ENCODE results near the gene SLIT3.

The SLIT3 gene

DNA sequence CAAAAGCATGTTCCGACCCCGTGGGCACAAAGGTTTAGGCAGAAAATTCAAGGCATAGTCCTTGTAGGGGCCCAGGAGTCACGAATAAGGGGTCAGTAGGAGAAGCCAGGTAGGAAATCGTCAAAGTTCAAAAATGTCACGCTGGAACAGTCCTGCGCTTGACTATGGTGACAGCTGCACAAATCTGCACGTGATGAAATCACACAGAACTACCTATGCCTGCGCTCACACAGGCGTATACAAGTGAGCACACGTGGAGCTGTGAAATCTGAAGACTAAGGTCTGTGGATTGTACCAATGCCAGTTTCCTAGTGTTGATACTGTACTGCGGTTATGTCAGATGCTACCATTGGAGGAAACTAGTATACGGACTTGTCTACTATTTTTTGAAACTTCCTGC is 418.7 kb downstream of the SLIT3 start:
- no peak for DNase-seq

DNA sequence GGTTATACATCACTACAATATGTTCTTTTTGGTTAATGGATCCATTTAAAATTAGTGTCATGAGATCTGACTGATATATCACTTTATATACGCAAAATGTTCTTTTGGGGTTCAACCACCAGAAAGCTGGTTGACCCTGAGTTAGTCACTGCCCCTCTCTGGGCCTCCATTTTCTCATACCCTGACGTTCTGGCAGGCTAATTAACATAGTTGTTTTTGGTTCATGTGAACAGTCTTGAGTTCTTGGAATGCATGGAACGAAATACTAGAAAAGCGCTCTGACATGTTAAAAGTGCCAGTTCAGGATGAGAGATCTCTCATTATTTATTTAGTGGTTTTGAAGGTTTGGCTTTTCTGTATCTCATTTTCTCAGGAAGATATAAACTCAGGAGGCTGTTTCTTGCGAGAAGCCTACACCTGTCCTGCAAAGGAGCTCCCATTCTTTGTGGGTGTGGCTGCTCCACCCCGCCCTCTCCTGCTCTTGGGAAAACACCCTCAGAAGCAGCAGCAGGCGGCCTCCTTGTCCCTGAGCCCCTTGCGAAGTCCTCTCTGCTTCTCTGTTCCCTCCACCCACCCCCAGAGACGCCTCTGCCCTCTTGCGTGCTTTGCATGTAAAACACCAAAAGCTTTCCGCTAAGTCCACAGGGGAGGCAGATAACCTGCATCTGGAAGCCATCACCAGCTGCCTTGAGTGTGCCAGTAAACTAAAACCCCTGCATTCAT is 419.4 kb downstream of the SLIT3 start:
- no peak for DNase-seq

DNA sequence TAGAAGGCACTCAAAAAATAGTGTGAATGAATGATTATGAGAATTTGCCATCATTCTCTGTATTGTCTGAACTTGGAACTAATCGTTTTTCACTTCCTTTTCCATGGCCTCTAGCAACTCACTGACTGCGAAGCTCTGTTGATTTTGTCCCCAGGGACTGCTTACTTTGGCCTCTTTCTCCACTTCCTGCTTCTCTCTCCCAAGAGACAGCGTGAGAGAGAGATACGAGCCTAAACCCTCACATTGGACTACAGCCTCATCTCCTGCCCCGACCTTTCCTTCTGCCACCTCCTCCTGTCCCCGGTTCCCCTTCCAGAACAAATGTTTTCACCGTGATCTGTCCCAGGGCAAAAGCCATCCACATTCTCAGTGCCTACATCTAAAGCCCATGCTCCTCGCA is 421.0 kb downstream of the SLIT3 start:
- DNase-seq = peak in 1 of 2 donors; percentile 12

DNA sequence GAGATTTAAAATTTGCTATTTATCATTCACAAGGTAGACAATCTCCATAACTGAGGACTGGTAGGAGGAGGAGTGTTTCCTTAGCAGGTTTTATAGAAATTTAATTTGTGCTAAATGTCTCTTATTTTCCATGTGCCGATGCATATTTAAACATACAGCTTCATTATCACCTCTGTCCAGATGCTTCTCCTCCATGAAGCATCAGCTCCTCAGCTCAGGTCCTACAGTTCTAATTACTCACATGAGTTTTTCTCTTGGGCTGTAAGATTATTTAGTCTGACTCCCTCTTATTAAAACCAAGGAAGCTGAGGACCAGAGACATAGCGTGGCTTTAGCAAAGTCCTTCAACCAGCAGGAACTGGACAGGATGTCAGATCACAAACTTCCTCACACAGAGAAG is 421.6 kb downstream of the SLIT3 start:
- DNase-seq = no peak

DNA sequence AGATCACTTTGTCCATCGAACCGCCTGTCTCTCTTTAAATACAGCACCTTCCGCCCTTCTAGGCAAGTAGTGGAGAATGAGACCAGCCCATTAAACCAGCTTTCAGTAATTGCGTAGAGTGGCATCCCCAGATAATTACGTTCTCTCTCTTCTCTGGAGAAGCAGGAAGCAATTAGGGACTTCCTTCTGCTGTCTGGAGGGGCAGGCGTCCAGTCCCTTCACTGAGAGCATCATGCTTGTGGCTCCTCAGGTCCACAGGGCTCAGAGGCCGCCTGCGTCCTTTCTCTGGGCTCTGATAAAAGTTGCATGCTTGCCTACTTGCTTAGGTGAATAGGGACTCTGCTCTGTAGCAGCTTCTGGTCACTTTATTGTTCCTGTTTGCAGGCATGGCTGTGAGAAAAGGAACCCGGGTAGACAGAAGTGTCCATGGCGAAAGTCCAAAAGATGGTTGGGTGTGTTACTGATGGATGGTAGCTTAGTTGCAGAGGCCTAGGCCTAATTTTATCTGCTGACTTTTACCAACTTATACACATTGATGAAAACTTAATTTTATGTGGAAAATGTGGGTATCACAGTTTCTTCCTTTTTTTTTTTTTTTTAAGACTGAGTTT is 422.7 kb downstream of the SLIT3 start:
- no peak for DNase-seq

DNA sequence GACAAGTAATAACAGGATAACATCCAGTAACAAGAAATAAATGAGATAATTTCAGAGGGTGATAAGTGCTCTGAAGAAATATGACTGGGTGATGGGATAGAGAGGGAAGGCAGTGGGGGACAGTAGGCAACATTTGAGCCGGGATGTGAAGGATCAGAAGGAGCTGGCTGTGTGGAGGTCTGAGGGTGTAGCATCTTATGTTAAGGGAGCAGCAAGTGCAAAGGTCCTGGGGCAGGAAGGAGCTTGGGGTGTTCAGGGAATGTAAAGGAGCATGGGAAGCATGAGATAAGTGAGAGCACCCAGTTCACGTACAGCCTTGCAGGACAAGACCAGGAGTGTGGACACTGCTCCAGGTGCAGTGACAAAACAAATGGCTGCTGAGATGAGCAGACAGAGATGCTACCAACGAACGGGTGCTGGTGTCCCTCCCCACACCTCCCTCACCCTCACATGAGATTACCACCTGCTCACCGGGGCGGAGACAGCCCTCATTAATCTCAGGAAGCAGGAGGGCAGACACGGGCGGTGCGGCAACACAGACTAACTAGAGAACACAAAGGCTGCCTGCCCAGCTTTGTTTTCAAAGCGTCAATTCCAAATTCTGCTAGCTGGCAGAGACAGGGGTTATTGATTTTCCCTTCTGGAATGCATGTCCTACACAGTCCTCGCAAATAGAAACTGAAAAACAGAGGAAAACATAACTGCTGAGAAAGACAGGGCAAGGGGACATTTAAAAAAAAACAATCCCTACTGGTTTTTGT is 423.6 kb downstream of the SLIT3 start:
- no peak for DNase-seq

DNA sequence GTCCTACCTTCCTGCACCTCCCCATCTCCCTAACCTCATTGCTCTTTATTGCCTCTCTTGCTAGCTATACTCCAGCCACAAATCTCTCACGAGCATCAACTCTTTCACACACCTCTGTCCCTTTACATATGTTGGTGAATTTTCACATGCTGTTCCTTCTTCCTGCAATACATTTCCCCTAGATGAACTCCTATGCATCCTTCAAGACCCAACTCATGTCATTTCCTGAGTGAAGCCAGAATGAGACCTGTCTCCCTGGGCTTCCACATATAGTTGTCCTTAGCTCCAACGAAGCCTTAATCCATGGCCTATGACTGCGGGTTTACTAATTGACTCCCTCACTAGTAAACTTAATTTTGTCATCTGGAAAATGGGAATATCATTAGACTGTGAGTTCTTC is 424.5 kb downstream of the SLIT3 start:
- no peak for DNase-seq

DNA sequence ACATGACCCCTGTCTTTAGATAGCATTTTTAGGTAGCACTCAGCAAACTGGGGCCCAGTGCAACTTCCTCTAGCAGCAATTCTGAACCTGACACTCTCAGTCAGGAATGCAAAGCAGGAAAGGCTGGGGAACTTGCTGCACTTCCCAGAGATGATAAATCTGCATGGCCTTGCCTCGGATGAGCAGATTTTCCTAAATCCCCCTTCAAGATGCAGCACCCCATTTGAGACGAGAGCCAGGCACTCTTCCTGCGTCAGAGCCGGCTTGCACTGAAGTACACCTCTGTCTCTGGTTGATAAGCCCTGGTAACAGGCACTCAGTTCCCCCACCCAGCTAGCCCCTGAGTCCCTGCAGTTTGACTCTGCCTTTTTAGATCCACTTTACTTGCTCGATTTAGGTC is 425.1 kb downstream of the SLIT3 start:
- no peak for DNase-seq

DNA sequence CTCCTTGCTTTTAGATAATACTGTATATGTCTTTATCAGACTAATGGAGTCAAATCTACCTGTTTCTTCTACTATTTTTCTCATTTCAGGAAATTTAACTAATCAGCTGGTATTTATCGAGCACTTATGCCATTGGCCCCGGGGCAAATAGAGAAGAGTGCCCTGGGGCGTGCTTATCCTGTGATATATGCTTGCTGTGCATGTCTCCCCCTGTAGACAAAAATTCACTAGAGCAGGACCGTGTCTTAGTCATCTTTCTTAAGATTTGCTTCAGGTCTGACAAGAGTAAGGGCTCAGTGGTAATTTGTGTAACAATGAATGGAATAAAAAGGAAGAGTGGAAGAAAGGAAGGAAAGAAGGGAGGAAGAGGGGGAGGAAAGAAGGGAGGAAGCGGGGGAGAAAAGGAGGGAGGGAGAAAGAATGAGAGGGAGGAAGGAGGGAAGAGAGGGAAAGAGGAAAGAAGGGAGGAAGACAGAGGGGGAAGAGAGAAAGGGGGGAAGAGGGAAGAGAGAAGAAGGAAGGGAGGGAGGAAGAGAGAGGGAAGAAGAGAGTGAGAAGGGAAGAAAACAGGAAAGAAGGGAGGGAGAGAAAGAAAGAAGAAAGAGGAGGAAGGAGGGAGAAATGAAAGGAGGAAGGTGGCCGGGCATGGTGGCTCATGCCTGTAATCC is 426.1 kb downstream of the SLIT3 start:
- DNase-seq = peak in 1 of 2 donors; percentile 19

DNA sequence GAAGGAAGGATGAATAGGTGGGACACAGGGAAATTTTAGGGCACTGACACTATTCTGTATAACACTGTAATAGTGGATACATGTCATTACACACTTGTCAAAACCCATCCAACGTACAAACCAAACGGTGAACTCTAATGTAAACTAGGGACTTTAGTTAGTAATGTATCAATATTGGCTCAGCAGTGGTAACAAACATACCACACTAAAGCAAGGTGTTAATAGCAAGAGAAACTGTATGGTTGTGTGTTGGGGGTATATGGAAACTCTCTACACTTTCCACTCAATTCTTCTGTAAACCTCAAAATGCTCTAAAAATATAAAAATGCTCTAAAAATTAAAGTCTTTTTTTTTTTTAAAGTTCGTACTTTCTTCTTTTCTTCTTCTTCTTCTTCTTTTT is 428.7 kb downstream of the SLIT3 start:
- DNase-seq = no peak

DNA sequence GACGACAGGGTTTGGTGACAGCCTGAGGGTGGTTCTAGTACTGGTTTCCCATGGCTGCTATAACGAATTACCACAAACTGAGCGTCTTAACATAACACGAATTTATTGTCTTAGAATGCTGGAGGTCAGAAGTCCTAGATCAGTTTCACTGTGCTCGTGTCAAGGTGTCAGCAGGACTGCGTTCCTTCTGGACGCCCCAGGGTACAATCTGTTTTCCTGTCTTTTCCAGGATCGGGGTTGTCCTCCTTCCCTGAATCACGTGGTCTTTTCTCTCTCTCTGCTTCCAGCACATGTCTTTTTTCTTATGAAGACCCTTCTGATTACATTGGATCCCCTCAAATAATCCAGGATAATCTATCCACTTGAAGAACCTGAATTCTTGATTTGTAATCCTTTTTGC is 430.0 kb downstream of the SLIT3 start:
- no peak for DNase-seq

DNA sequence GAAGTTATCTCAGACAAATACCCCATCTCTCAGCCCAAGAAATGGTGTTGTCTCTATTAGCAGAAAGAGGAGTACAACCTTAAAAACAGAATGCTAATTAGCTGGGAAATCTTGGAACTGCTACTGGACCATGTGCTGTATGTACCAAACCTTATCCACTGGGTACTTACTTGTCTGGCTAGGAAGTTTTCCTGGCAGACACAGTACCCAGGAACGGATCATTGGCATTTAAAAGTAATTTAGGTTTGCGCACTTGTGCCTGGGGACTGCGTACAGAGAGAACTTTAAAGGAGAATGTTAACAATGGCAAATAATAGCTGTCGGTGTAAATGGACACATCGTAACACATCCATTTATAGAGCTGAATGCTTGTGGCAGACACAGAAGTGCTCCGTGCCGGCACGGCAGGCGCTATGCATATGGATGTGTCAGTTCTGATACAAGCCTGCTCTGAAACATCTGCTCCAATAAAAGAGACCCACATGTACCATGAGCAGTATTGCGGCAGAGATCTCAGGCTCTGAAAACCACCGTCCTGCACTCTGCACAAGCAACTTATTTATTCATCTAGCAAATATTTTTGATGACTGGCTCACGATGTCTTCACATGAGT is 431.2 kb downstream of the SLIT3 start:
- DNase-seq = no peak

DNA sequence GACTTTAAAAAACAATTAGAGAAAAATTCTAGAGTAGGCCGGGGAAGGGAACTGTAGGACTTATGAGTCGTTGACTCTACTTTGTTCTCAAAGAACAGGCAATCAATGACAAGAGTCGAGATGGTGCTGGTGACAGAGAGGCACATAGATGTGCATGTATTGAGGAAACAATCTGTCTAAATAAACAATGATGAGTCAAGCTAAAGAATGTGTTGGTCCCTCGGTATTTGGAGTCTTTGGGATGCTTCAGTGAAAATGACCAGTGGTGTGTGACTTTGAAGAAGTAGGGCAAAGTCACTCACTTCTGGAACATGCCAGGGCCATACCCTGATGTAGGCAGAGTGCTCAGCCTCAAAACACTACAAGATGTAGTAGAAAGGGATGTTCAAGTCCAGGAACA is 433.7 kb downstream of the SLIT3 start:
- DNase-seq = no peak

DNA sequence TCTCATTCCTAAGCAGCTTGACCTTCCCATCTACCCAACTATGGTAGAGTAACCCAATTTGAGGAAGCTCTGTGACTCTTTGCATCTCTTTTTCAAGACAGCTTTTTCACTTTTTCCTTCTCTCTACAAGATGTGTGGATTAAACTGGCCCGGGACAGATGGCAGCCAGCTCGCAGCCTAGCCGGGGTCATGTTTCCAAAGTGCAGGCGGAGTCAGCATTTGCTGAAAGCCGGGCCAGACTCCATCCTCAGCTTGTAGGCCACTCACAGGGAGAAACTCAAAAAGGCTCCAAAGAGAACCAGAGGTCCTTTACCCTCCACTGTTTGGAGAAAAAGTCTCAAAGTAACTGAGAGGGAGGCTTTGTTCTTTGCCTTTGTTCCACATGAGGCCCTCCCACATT is 435.0 kb downstream of the SLIT3 start:
- no peak for DNase-seq

DNA sequence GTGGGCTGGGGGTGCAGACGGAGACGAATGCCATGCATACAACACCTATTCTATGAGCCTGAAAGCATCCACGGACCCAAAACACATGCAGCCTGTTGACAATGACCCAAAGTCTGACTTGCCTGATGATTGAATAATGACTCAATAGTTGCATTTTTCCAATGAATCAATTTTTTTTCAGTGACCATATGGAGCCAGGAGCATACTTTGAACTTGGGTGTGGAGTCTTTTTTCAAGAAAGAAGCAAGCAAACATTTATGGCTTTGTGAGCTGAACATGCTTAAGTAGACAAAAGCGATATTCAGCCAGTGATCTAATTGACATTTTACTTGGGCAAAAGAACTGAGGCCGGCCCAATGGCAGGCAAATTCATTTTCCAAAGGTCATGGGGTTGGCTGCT is 437.9 kb downstream of the SLIT3 start:
- no peak for DNase-seq

DNA sequence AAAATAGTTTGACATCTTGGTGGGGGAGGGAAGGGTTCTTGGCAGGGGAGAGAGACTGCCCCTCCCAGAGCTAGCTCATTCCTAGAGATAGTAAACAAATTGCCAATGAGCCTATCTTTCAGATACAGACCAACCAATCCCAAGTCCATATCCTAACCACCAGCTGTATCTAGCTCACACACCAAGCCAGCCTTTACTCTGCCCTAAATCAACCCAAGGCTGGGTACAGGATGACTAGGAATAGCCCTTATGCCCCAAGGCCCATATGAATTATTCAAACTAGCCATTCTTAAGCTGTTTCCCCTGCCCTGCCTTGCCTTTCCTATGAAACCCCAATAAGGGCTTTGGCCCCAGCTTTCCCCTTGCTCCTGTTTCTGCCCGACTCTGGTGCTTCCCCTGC is 440.4 kb downstream of the SLIT3 start:
- no peak for DNase-seq

DNA sequence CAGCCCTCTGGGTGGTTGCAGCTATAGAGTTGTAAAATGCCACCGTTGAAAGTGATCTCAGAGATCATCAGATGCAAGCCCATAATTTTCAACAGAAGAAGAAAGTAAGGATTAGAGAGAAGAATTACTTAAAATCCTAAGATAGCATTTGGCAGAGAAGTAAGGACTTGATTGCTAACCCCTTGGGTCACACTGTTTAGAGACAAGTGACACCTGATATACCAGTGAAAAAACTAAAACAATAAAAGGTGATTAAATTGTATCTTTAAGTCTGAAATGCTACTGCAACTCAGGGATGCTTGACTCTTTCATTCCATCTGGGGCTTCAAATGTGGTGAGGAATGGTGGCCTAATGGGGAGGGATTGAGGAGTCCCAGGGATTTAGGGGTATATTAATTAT is 440.9 kb downstream of the SLIT3 start:
- no peak for DNase-seq

DNA sequence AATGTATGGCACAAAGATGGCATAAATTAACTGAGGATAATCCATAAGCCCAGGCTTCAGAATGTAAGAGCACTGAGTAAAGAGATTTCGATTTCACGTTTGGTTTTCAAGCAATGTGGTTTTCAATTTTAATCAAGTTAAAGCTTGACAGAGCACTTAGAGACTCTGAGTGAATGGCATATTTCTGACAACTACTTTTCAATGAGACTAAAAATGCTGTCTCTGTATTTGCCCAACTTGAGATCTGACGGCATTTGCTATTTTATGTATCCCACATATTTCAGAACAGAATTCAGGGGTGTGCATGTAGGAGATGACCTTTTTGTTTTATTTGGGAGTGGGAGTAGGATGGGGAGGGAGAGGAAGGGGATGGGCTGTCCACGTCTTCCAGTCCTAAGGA is 441.5 kb downstream of the SLIT3 start:
- DNase-seq = no peak

DNA sequence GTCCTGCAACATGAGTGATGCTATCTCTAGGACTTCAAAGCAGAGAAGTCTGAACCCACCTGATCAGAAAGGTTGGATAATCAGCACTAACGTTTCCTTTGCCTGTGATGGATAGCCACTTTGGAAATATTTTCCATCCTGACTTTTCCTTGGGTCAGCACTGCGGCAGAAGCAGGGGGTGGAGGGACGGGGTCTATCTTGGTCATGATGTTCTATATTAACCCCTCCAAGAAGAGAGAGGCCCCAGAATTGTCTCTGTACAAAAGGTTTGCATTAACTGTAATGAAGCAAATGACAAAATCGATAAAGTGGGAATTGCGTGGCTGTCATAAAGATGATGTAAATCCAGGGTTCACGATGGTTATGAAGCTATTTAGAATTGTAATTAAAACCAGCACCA is 441.9 kb downstream of the SLIT3 start:
- DNase-seq = no peak

DNA sequence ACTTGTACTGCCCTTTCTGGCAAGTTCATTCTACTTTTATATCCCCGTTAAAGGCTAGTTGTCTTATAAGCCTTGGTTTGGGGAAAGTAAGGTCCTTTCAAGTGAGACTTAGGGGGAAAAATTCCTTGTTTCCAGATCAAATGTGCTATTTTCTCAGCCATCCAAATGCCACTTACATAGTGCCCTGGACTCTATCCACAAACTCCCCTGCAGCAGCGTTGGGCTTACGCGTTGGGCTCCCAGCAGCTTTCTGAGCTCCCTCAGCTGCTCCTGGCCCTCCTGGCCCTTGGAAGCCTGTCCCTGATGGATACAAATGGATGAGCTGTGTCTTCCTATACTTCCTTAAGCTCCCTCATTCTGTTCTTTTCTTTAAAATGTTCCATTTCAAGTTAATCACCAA is 442.6 kb downstream of the SLIT3 start:
- no peak for DNase-seq

DNA sequence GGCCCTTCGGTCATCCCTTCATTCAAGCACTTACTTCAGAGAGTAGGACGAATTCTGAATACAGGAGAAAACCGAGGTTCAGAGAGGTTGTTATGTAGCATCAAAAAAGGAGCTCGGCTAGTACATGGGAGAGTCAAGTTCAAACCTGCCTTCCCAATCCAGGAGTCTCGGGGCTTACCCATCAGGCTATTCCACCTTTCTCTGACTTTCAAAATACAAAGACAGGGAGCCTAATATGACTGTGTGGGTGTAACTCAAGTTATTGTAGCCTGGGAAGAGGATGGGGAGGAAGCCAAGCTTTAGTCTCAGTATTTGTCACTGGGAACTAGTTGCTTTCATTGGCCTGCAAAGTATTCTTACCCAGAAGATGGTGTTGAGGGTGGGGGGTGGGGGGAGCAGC is 447.0 kb downstream of the SLIT3 start:
- no peak for DNase-seq

DNA sequence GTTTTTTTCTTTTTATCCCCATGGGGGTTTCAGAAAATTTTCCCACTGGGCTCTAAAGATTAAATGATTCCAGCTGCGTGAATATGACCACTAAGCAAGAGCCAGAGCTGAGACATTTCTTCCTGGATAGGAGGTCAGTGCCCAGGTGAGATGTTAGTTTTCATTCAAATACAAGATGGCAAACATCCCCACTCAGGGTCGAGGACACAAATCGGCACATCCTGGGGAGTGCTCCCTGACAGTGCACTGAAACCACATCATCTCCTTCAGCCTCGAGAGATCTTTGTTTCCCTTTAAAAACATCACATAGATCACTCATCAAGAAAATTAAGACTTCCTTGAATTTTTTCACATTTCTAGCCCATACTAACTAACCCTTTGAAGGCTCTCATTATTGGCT is 448.6 kb downstream of the SLIT3 start:
- no peak for DNase-seq

DNA sequence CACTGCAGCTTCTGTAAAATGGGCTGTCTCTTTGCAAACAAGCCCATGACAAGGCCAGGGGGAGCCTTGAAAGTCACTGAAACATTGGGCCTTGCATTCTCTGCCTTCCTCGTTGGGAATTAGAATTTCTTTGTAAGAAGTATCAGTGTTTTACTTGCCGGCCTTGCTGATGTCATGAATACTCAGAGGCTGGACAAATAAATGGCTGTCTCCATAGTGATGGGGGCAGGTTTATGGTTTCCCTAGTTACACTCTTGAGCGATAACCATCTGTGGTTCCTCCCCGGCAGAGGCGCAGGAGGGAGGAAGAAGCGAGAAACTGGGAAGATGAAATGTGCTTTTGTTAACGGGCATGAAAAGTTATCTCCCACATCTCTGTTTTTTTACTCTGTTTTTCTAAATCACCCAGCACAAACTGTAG is 449.0 kb downstream of the SLIT3 start:
- DNase-seq = peak; percentile 23 to 49
